ENCODE results near the gene B3GNT5.
A peak's percentile ranks its signal among the peaks of the same experiment; 100 is the strongest.

The B3GNT5 gene

GRCh38 chr3:183290216-183290615 lies 37.2 kb downstream of the B3GNT5 start:
- H3K4me3 ChIP-seq (ENCODE audit: low read depth, low read length) = no peak overlapping the region
- no peak for DNase-seq (ENCODE audit: low read depth)
- TF ChIP-seq CTCF (IDR thresholded peaks at IDR 0.05; ENCODE audit: low read depth, low read length) (no peak), MYC (IDR thresholded peaks at IDR 0.05; ENCODE audit: low read depth, low read length) (no peak), POLR2A (IDR thresholded peaks at IDR 0.05; ENCODE audit: extremely low read depth, insufficient read length) (no peak), MAX (IDR thresholded peaks at IDR 0.05; ENCODE audit: low read depth, low read length) (no peak)

GRCh38 chr3:183291497-183292031 lies 38.5 kb downstream of the B3GNT5 start:
- DNase-seq (ENCODE audit: low read depth) = no peak
- H3K4me3 ChIP-seq (ENCODE audit: low read depth, low read length) = no peak overlapping the region
- TF ChIP-seq MAX (IDR thresholded peaks at IDR 0.05; ENCODE audit: low read depth, low read length) = no peak
- TF ChIP-seq POLR2A (IDR thresholded peaks at IDR 0.05; ENCODE audit: extremely low read depth, insufficient read length) = no peak
- TF ChIP-seq MYC (IDR thresholded peaks at IDR 0.05; ENCODE audit: low read depth, low read length) = no peak
- TF ChIP-seq CTCF (IDR thresholded peaks at IDR 0.05; ENCODE audit: low read depth, low read length) = no peak

GRCh38 chr3:183293966-183294365 lies 40.9 kb downstream of the B3GNT5 start:
- TF ChIP-seq MAX (IDR thresholded peaks at IDR 0.05; ENCODE audit: low read depth, low read length) = no peak
- no peak for TF ChIP-seq POLR2A (IDR thresholded peaks at IDR 0.05; ENCODE audit: extremely low read depth, insufficient read length)
- no peak for TF ChIP-seq MYC (IDR thresholded peaks at IDR 0.05; ENCODE audit: low read depth, low read length)
- TF ChIP-seq CTCF (IDR thresholded peaks at IDR 0.05; ENCODE audit: low read depth, low read length) = no peak
- no peak for DNase-seq (ENCODE audit: low read depth)
- H3K4me3 ChIP-seq (ENCODE audit: low read depth, low read length) = no peak overlapping the region

GRCh38 chr3:183295211-183295610 lies 42.2 kb downstream of the B3GNT5 start:
- peak; percentile 93 for DNase-seq (ENCODE audit: low read depth)

GRCh38 chr3:183296944-183297343 lies 43.9 kb downstream of the B3GNT5 start:
- no peak for DNase-seq (ENCODE audit: low read depth)
- TF ChIP-seq MAX (IDR thresholded peaks at IDR 0.05; ENCODE audit: low read depth, low read length) (no peak), POLR2A (IDR thresholded peaks at IDR 0.05; ENCODE audit: extremely low read depth, insufficient read length) (no peak), CTCF (IDR thresholded peaks at IDR 0.05; ENCODE audit: low read depth, low read length) (no peak), MYC (IDR thresholded peaks at IDR 0.05; ENCODE audit: low read depth, low read length) (no peak)
- H3K4me3 ChIP-seq (ENCODE audit: low read depth, low read length) = no peak overlapping the region

More at GRCh38 chr3:183295211-183295610, 42.2 kb downstream of the B3GNT5 start:
- H3K4me3 ChIP-seq (ENCODE audit: low read depth, low read length) = no peak overlapping the region
- TF ChIP-seq MAX (IDR thresholded peaks at IDR 0.05; ENCODE audit: low read depth, low read length) (peak; percentile 27; the same call in 1 of the 2 replicates), MYC (IDR thresholded peaks at IDR 0.05; ENCODE audit: low read depth, low read length) (no peak)

GRCh38 chr3:183298701-183299153 lies 45.7 kb downstream of the B3GNT5 start:
- DNase-seq (ENCODE audit: low read depth) = peak; percentile 89
- TF ChIP-seq POLR2A (IDR thresholded peaks at IDR 0.05; ENCODE audit: extremely low read depth, insufficient read length) = no peak
- TF ChIP-seq CTCF (IDR thresholded peaks at IDR 0.05; ENCODE audit: low read depth, low read length) = no peak
- peak; percentile 88 for TF ChIP-seq MYC (IDR thresholded peaks at IDR 0.05; ENCODE audit: low read depth, low read length)
- TF ChIP-seq MAX (IDR thresholded peaks at IDR 0.05; ENCODE audit: low read depth, low read length) = peak; percentile 93
- H3K4me3 ChIP-seq (ENCODE audit: low read depth, low read length) = no peak overlapping the region
